Uterus (tissue), 2 donors: ENCODE data around the gene TAS2R41.

Source experiments
- CTCF ChIP-seq, 4 experiments: fragments of 200-600 bp in 2 of 4; fragments of 450-650 bp in 2 of 4; sonication (generic) in 2 of 4; IDR thresholded peaks; one replicate each; pipeline ENCODE4 v1.5.1; 2016 to 2019; ENCODE audit warnings: antibody characterized with exemption in 4 of 4, mild to moderate bottlenecking in 2 of 4, moderate library complexity in 1 of 4
- POLR2A ChIP-seq, 2 donors: fragments of 450-650 bp; IDR thresholded peaks; one replicate each; pipeline ENCODE4 v1.6.1; 2016; ENCODE audit warnings: antibody characterized with exemption in 2 of 2, mild to moderate bottlenecking in 1 of 2, moderate library complexity in 1 of 2

- no peak for TF ChIP-seq POLR2A (IDR thresholded peaks at IDR 0.05)
- no peak for TF ChIP-seq CTCF (IDR thresholded peaks at IDR 0.05)
Observed at GRCh38 chr7:143437578-143437977, 40.1 kb upstream of the TAS2R41 start.
